Uterus (tissue), 2 donors: Measurements from ENCODE around the gene HES4.

Experiments
- POLR2A ChIP-seq, 2 donors: fragments of 450-650 bp; IDR thresholded peaks; one replicate each; pipeline ENCODE4 v1.6.1; 2016; ENCODE audit warnings: antibody characterized with exemption in 2 of 2, mild to moderate bottlenecking in 1 of 2, moderate library complexity in 1 of 2
- TF ChIP-seq, protein P1 (sequence below), 4 experiments: fragments of 200-600 bp in 2 of 4; fragments of 450-650 bp in 2 of 4; sonication (generic) in 2 of 4; IDR thresholded peaks; one replicate each; pipeline ENCODE4 v1.5.1; 2016 to 2019; ENCODE audit warnings: antibody characterized with exemption in 4 of 4, mild to moderate bottlenecking in 2 of 4, moderate library complexity in 1 of 4

DNA sequence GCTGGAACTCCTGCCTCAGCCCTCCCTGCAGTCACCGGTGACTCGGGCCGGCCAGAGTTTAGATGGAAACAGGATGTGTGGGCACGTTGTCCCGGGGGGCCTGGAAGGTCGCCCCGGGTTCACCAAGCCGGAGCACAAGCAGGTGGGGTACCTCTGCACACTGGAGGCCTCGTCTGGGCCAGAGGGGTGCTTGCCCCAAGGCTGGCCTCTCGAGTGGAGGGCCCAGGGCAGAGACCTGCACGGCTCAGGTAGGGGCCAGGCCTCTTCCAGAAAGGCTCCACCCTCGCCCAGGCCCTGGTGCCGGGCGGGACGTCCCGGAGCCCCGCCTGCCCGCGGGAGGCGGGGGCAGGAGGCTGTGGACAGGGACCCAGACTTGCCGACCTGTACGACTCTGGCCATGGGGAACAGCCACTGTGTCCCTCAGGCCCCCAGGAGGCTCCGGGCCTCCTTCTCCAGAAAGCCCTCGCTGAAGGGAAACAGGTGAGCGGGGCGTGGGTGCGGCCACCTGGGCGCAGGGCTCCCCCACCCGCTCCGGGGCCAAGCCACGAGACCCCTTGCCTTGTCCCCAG lies 33.7 kb downstream of the HES4 start, which contains the start of gene PLEKHN1:
- TF ChIP-seq, protein P1, sequence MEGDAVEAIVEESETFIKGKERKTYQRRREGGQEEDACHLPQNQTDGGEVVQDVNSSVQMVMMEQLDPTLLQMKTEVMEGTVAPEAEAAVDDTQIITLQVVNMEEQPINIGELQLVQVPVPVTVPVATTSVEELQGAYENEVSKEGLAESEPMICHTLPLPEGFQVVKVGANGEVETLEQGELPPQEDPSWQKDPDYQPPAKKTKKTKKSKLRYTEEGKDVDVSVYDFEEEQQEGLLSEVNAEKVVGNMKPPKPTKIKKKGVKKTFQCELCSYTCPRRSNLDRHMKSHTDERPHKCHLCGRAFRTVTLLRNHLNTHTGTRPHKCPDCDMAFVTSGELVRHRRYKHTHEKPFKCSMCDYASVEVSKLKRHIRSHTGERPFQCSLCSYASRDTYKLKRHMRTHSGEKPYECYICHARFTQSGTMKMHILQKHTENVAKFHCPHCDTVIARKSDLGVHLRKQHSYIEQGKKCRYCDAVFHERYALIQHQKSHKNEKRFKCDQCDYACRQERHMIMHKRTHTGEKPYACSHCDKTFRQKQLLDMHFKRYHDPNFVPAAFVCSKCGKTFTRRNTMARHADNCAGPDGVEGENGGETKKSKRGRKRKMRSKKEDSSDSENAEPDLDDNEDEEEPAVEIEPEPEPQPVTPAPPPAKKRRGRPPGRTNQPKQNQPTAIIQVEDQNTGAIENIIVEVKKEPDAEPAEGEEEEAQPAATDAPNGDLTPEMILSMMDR (IDR thresholded peaks at IDR 0.05) = no peak
- TF ChIP-seq POLR2A (IDR thresholded peaks at IDR 0.05) = no peak
